K562 (cell line): ENCODE data around the gene ATP6V1F. TPM values are rescaled to one million over a fixed set of nuclear protein-coding genes. Genes with fewer than 3 reads are reported as not detected.

Source experiments
- ATAC-seq: fragments of 200-7000 bp; cut with Tn5 transposase; 3 replicates; pipeline ENCODE4 v1.9.1; 2020; ENCODE audit warnings: moderate library complexity
- BruUV-seq: library from RNA; stranded (reverse); fragments of 400-500 nt; replicated peaks from 2 replicates; lab custom pipeline; 2021; lab: Mats Ljungman, UMichigan
- CTCF ChIA-PET: fragments of 300-600 bp; formaldehyde crosslinking; extraction: SDS; loops from one replicate; lab custom pipeline; 2021; ENCODE audit warnings: low intra/inter-chr PET ratio; lab: Yijun Ruan, JAX
- POLR2A ChIA-PET: fragments of 300-600, 350-650 bp; sonication (Branson Sonifier 250); formaldehyde crosslinking; extraction: SDS; loops from one replicate; lab custom pipeline; 2021; ENCODE audit warnings: antibody characterized with exemption, inconsistent platforms; lab: Yijun Ruan, JAX
- DNase-seq, 4 experiments: peaks; one replicate each; pipeline versions ENCODE4 v3.0.0 to v3.0.0-alpha.2; 2011 to 2018; ENCODE audit warnings: low spot score in 3 of 4, mixed read lengths in 3 of 4; ENCODE audit errors: extremely low read depth in 1 of 4
- FAIRE-seq: peaks from 2 replicates; lab custom pipeline; 2011; peaks lifted over from hg19 to GRCh38; lab: Jason Lieb, UNC
- H2AFZ ChIP-seq: 2 replicates; pipeline ENCODE4 v1.6.0; 2011; ENCODE audit warnings: low read depth, low read length, control low read depth, inconsistent platforms
- H3K27ac ChIP-seq: fragments of 200-600 bp; 3 replicates; pipeline ENCODE4 v1.8.0; 2011; ENCODE audit warnings: low read depth, mild to moderate bottlenecking, control low read depth, inconsistent platforms, low read length, moderate library complexity, mixed read lengths; ENCODE audit errors: extremely low read depth
- H3K27me3 ChIP-seq, 2 experiments: fragments of 300-600 bp in 1 of 2; 2 replicates in 1 of 2; 3 replicates in 1 of 2; pipeline versions ENCODE4 v1.6.0 to v1.8.0; 2011; ENCODE audit warnings: inconsistent platforms in 2 of 2, low read length in 2 of 2, mild to moderate bottlenecking in 1 of 2, mixed read lengths in 1 of 2, moderate library complexity in 1 of 2; ENCODE audit not compliant: control insufficient read depth in 2 of 2, insufficient read depth in 2 of 2
- H3K36me3 ChIP-seq: fragments of 300-600 bp; 3 replicates; pipeline ENCODE4 v1.8.0; 2011; ENCODE audit warnings: mild to moderate bottlenecking, low read length, inconsistent platforms; ENCODE audit not compliant: control insufficient read depth, insufficient read depth
- H3K4me1 ChIP-seq, 2 experiments: fragments of 200-600 bp in 1 of 2; replicated peaks in 1 of 2; 2 replicates in 1 of 2; 3 replicates in 1 of 2; pipeline versions ENCODE4 v1.5.1 to v1.8.0; 2011; ENCODE audit warnings: inconsistent platforms in 2 of 2, low read length in 2 of 2, mild to moderate bottlenecking in 1 of 2, mixed read lengths in 1 of 2, moderate library complexity in 1 of 2; ENCODE audit not compliant: control insufficient read depth in 2 of 2, insufficient read depth in 2 of 2
- H3K4me2 ChIP-seq: 2 replicates; pipeline ENCODE4 v1.6.1; 2011; ENCODE audit warnings: low read length, control low read depth, inconsistent platforms, mixed read lengths; ENCODE audit not compliant: insufficient read depth
- H3K4me3 ChIP-seq: fragments of 200-600 bp; sonication (generic), shearing (Covaris generic); 2 replicates; pipeline ENCODE4 v1.5.1; 2016; ENCODE audit warnings: control low read depth, inconsistent platforms
- H3K79me2 ChIP-seq: fragments of 200-600 bp; 3 replicates; pipeline ENCODE4 v1.8.0; 2011; ENCODE audit warnings: low read length, inconsistent platforms; ENCODE audit not compliant: control insufficient read depth, insufficient read depth
- H3K9ac ChIP-seq, 2 experiments: 2 replicates each; pipeline versions ENCODE4 v1.6.0 to v1.6.1; 2011; ENCODE audit warnings: low read depth in 2 of 2, low read length in 2 of 2, control low read depth in 1 of 2, inconsistent platforms in 1 of 2, mild to moderate bottlenecking in 1 of 2, mixed read lengths in 1 of 2; ENCODE audit not compliant: insufficient read depth in 1 of 2
- H3K9me1 ChIP-seq: one replicate; pipeline ENCODE4 v1.6.0; 2011; ENCODE audit warnings: inconsistent platforms, mild to moderate bottlenecking, low read length, moderate library complexity; ENCODE audit not compliant: control insufficient read depth, insufficient read depth
- H3K9me3 ChIP-seq: replicated peaks from 2 replicates; pipeline ENCODE4 v1.5.1; 2011; ENCODE audit warnings: low read depth, low read length, inconsistent platforms; ENCODE audit not compliant: control insufficient read depth, insufficient read depth
- H4K20me1 ChIP-seq: replicated peaks from 2 replicates; pipeline ENCODE4 v1.6.1; 2011; ENCODE audit warnings: low read length, inconsistent platforms, mixed read lengths; ENCODE audit not compliant: control insufficient read depth, insufficient read depth
- ATF7 ChIP-seq: fragments of 450-650 bp; IDR thresholded peaks from 2 replicates; pipeline ENCODE4 v1.7.1; 2014; ENCODE audit warnings: mild to moderate bottlenecking, moderate library complexity
- C11orf30 ChIP-seq: fragments of 450-650 bp; IDR thresholded peaks from 2 replicates; pipeline ENCODE4 v1.6.1; 2016; ENCODE audit warnings: low read depth, mild to moderate bottlenecking
- CAMTA2 ChIP-seq: fragments of 250-450 bp; sonication (Bioruptor Pico); conservative IDR thresholded peaks from 2 replicates; pipeline ENCODE4 v1.5.1; 2022
- CBFB ChIP-seq: sonication (generic); formaldehyde crosslinking; IDR thresholded peaks from 2 replicates; pipeline ENCODE4 v1.4.0; 2020; ENCODE audit warnings: mild to moderate bottlenecking, missing genetic modification reagents
- CHD2 ChIP-seq: IDR thresholded peaks from 2 replicates; pipeline ENCODE4 v1.6.1; 2011; ENCODE audit warnings: low read depth, low read length
- EGR1 ChIP-seq: fragments of 450-650 bp; conservative IDR thresholded peaks from 2 replicates; pipeline ENCODE4 v1.6.1; 2017; ENCODE audit warnings: mild to moderate bottlenecking
- HDAC2 ChIP-seq: fragments of 450-650 bp; IDR thresholded peaks from 2 replicates; pipeline ENCODE4 v1.6.1; 2016; ENCODE audit warnings: mild to moderate bottlenecking
- HDGF ChIP-seq: fragments of 450-650 bp; IDR thresholded peaks from 2 replicates; pipeline ENCODE4 v1.6.1; 2016
- HLTF ChIP-seq: fragments of 450-650 bp; IDR thresholded peaks from 2 replicates; pipeline ENCODE4 v1.6.1; 2016
- ILK ChIP-seq: fragments of 450-650 bp; IDR thresholded peaks from 2 replicates; pipeline ENCODE4 v1.6.1; 2016; ENCODE audit warnings: missing genetic modification characterization, low read depth, mild to moderate bottlenecking, missing compliant biosample characterization, moderate library complexity, borderline replicate concordance
- MAZ ChIP-seq, 2 experiments: fragments of 450-650 bp in 1 of 2; sonication (generic) in 1 of 2; formaldehyde crosslinking; IDR thresholded peaks in 1 of 2; conservative IDR thresholded peaks in 1 of 2; 2 replicates each; pipeline versions ENCODE4 v1.4.0 to v1.5.0; 2020; ENCODE audit warnings: mild to moderate bottlenecking in 1 of 2, missing genetic modification reagents in 1 of 2
- MYC ChIP-seq, 2 experiments: fragments of 250-450 bp in 1 of 2; sonication (Bioruptor Pico) in 1 of 2; IDR thresholded peaks; 2 replicates each; pipeline versions ENCODE4 v1.5.1 to v1.6.1; 2012 to 2021; ENCODE audit warnings: low read depth in 2 of 2, borderline replicate concordance in 1 of 2, improper control_type of control experiment in 1 of 2, low read length in 1 of 2, mild to moderate bottlenecking in 1 of 2, moderate library complexity in 1 of 2
- NONO ChIP-seq, 2 experiments: fragments of 200-400 bp in 1 of 2; fragments of 450-650 bp in 1 of 2; formaldehyde crosslinking in 1 of 2; IDR thresholded peaks; 2 replicates each; pipeline ENCODE4 v1.6.1; 2017; ENCODE audit warnings: low read depth in 2 of 2, mild to moderate bottlenecking in 2 of 2, moderate library complexity in 2 of 2, low read length in 1 of 2
- RBFOX2 ChIP-seq: fragments of 200-400 bp; formaldehyde crosslinking; IDR thresholded peaks from 2 replicates; pipeline ENCODE4 v1.6.1; 2017; ENCODE audit warnings: low read depth, mild to moderate bottlenecking, low read length, moderate library complexity
- TBP ChIP-seq: optimal IDR thresholded peaks from 2 replicates; pipeline ENCODE3; 2011; ENCODE audit warnings: low read depth, low read length, improper control_type of control experiment
- XRCC5 ChIP-seq: fragments of 200-400 bp; formaldehyde crosslinking; IDR thresholded peaks from 2 replicates; pipeline ENCODE4 v1.6.1; 2017; ENCODE audit warnings: low read depth, mild to moderate bottlenecking, low read length
- ZBTB1 ChIP-seq: sonication (generic); formaldehyde crosslinking; IDR thresholded peaks from 2 replicates; pipeline ENCODE4 v1.8.1; 2023; ENCODE audit warnings: missing genetic modification reagents, low read depth, mild to moderate bottlenecking, borderline replicate concordance
- ZFX ChIP-seq: sonication (generic); formaldehyde crosslinking; IDR thresholded peaks from 2 replicates; pipeline ENCODE4 v1.8.0; 2022; ENCODE audit warnings: mild to moderate bottlenecking, missing genetic modification reagents, moderate library complexity
- ZNF217 ChIP-seq: sonication (generic); formaldehyde crosslinking; IDR thresholded peaks from 2 replicates; pipeline ENCODE4 v1.8.0; 2022; ENCODE audit warnings: mild to moderate bottlenecking, missing genetic modification reagents
- ZNF311 ChIP-seq: fragments of 250-450 bp; sonication (Bioruptor Pico); IDR thresholded peaks from 2 replicates; pipeline ENCODE4 v1.4.0; 2020; ENCODE audit warnings: mild to moderate bottlenecking, moderate library complexity
- WGBS: fragments of 100-300 bp; shearing (Covaris generic); methylation state at CpG from one replicate; pipeline ENCODE4 v1.1.6; 2016; ENCODE audit warnings: low coverage, mixed read lengths; ENCODE audit not compliant: insufficient coverage; ENCODE audit errors: missing lambda C conversion rate; 5-methylcytosine and 5-hydroxymethylcytosine counted together
- in situ Hi-C: fragments of 300-500 bp; cut with MboI; formaldehyde crosslinking; loops from 4 replicates; pipeline ENCODE4 v1.15.0; 2018; ENCODE audit warnings: inconsistent platforms, mixed read lengths
- intact Hi-C: fragments of 100-400 bp; cut with micrococcal nuclease; formaldehyde crosslinking; loops from 2 replicates; pipeline ENCODE4 v1.14.2; 2022
- polyA plus RNA-seq, 8 experiments: library from polyadenylated mRNA; depleted of rRNA in 4 of 8; stranded (reverse) in 5 of 8; unstranded in 3 of 8; fragments of >200 nt; fragmentation: Nextera tagmentation in 2 of 8; fragmentation: Illumina TruSeq in 1 of 8; extraction: Ambion mirVana in 2 of 8; extraction: Trizol in 1 of 8; gene quantifications; 2 replicates each; pipeline versions ENCODE4 v1.2.1 to v1.2.3, GENCODE V29; 2011 to 2014; ENCODE audit warnings: inconsistent platforms in 1 of 8, missing spikeins in 1 of 8
- total RNA-seq, 7 experiments: library from RNA; depleted of rRNA in 6 of 7; stranded (reverse); fragments of >200 nt in 6 of 7; fragmentation: Illumina TruSeq in 2 of 7; extraction: Trizol in 2 of 7; gene quantifications; 2 replicates each; pipeline versions ENCODE4 v1.2.1 to v1.2.3, GENCODE V29; 2011 to 2021; ENCODE audit warnings: low replicate concordance in 1 of 7
- TF ChIP-seq, protein P1 (sequence below): fragments of 450-650 bp; IDR thresholded peaks from 2 replicates; pipeline ENCODE4 v1.6.1; 2016; ENCODE audit warnings: mild to moderate bottlenecking

The ATP6V1F gene
- total and polyA plus RNA-seq, 9 of the 15 experiments (the other 6 are each of a cell fraction or from before 2014, with no cell fraction given), result 206 to 1,123 (median 542) TPM

GRCh38 chr7:128831178-128831993 is 31.3 kb upstream of the ATP6V1F start:
- peaks cover 46 to 75% of the 10 kb centered on the region in 2 experiments for H3K4me1 ChIP-seq
- WGBS, result 1% methylated on average over 31 of the region's 33 CpGs
- no peaks in the 10 kb centered on the region for H3K27me3 ChIP-seq
- peak overlapping the region; percentile 66 for H3K4me3 ChIP-seq
- CTCF ChIA-PET, result no interaction called here
- peak overlapping the region; percentile 91 to 95 for H3K9ac ChIP-seq
- peak overlapping the region; percentile 97 for H3K4me2 ChIP-seq
- peak; percentile 90 to 95 (median 92) for DNase-seq
- 0 out of 2 replicates have a peak, but pooled peaks cover 4% of the 10 kb centered on the region for H4K20me1 ChIP-seq
- FAIRE-seq, result peak; percentile 91
- peaks cover 50% of the 10 kb centered on the region for H3K79me2 ChIP-seq
- peak overlapping the region; percentile 10 for H2AFZ ChIP-seq
- BruUV-seq, result TSS peak; percentile 79
- no peaks in the 10 kb centered on the region for H3K9me1 ChIP-seq
- POLR2A ChIA-PET, result interaction anchor here (0.6 to 4.3 kb wide), 19 partner anchors 9 to 1121 kb away, joined by 3 to 39 read pairs (median 5); partner anchors contain the start of gene CALU
- H3K27ac ChIP-seq, result peak overlapping the region; percentile 90
- intact Hi-C loops, result no loop called here
- peak; percentile 64 for ATAC-seq
- H3K36me3 ChIP-seq, result peaks cover 36% of the 10 kb centered on the region; the same call in 2 of the 3 replicates
- in situ Hi-C loops, result no loop called here
- no peaks in the 10 kb centered on the region for H3K9me3 ChIP-seq
- TF ChIP-seq C11orf30 (no peak), TBP (peak; percentile 80), ZNF311 (CRISPR knock-in tag) (no peak), ATF7 (0 out of 2 replicates have a peak, but pooled peaks have one; percentile 13), HDAC2 (peak; percentile 69), CAMTA2 (CRISPR knock-in tag) (no peak), MYC (IDR thresholded peaks at IDR 0.05; ENCODE audit: low read depth, low read length) (peak; percentile 88), MYC (CRISPR knock-in tag; IDR thresholded peaks at IDR 0.05; ENCODE audit: borderline replicate concordance, low read depth) (peak; percentile 54; the same call in 1 of the 2 replicates), RBFOX2 (peak; percentile 89), ZBTB1 (CRISPR knock-in tag) (peak; percentile 80; the same call in 1 of the 2 replicates), CBFB (CRISPR knock-in tag) (0 out of 2 replicates have a peak, but pooled peaks have one; percentile 65), ILK (no peak), MAZ (CRISPR knock-in tag; conservative IDR thresholded peaks at IDR 0.05 in 1 of 2, IDR thresholded peaks at IDR 0.05 in 1 of 2) (peak; percentile 73 to 93), NONO (IDR thresholded peaks at IDR 0.05; ENCODE audit: low read depth in 2 of 2, low read length in 1 of 2) (peak in 1 of 2 experiments; percentile 44; a peak in 2 of 4 replicates), EGR1 (peak; percentile 59), HLTF (0 out of 2 replicates have a peak, but pooled peaks have one; percentile 8), HDGF (peak; percentile 20; the same call in 1 of the 2 replicates), ZNF217 (CRISPR knock-in tag) (no peak), ZFX (CRISPR knock-in tag) (peak; percentile 82), CHD2 (0 out of 2 replicates have a peak, but pooled peaks have one; percentile 35), XRCC5 (peak; percentile 67)
- TF ChIP-seq, protein P1, sequence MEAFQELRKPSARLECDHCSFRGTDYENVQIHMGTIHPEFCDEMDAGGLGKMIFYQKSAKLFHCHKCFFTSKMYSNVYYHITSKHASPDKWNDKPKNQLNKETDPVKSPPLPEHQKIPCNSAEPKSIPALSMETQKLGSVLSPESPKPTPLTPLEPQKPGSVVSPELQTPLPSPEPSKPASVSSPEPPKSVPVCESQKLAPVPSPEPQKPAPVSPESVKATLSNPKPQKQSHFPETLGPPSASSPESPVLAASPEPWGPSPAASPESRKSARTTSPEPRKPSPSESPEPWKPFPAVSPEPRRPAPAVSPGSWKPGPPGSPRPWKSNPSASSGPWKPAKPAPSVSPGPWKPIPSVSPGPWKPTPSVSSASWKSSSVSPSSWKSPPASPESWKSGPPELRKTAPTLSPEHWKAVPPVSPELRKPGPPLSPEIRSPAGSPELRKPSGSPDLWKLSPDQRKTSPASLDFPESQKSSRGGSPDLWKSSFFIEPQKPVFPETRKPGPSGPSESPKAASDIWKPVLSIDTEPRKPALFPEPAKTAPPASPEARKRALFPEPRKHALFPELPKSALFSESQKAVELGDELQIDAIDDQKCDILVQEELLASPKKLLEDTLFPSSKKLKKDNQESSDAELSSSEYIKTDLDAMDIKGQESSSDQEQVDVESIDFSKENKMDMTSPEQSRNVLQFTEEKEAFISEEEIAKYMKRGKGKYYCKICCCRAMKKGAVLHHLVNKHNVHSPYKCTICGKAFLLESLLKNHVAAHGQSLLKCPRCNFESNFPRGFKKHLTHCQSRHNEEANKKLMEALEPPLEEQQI, result no peak
